Omental fat pad (tissue), 4 donors: ENCODE measurements around the gene ATG7. TPM values are rescaled to one million over a fixed set of nuclear protein-coding genes. Genes with fewer than 3 reads are reported as not detected.

Experiments used
- ATAC-seq: fragments of 150-250 bp; one replicate; pipeline ENCODE4 v1.9.1; 2016; ENCODE audit warnings: mild to moderate bottlenecking, moderate library complexity; ENCODE audit not compliant: low FRiP score
- DNase-seq: peaks from one replicate; pipeline ENCODE4 v3.0.0-alpha.2; 2019; ENCODE audit warnings: low spot score
- total RNA-seq, 4 donors: library from RNA; depleted of rRNA; stranded (reverse); fragments of >200 nt; gene quantifications; one replicate each; pipeline ENCODE4 v1.1.0, GENCODE V29; 2016
- TF ChIP-seq, protein P1 (sequence below), 3 donors: fragments of 450-650 bp; IDR thresholded peaks; one replicate each; pipeline ENCODE4 v1.5.1; 2016 to 2017; ENCODE audit warnings: antibody characterized with exemption in 3 of 3, mild to moderate bottlenecking in 3 of 3, moderate library complexity in 2 of 3

The ATG7 gene
- total RNA-seq, 4 donors from 2014 or later: 62.9 to 96.7 (median 76.2) TPM

DNA sequence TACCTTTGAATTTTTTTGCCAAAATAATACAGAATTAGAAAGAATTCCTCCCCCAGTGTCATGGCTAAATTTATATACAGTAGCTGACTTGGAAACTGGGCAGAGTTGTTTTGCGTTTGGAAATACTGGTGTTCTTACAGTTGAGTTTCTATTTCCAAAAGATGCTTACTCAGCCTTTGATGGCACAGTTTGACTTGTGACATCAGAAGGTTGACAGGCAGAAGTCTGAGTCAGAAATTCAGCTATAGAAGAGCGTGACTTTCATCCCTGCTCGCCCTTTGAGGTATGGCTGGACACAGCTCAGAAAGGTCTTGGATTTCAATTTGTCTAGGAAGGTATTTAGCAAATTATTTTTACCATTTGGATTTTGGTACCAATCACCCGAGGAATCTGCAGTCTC, 195.7 kb downstream of the ATG7 start:
- ATAC-seq (no peak), DNase-seq (no peak)
- TF ChIP-seq, protein P1, sequence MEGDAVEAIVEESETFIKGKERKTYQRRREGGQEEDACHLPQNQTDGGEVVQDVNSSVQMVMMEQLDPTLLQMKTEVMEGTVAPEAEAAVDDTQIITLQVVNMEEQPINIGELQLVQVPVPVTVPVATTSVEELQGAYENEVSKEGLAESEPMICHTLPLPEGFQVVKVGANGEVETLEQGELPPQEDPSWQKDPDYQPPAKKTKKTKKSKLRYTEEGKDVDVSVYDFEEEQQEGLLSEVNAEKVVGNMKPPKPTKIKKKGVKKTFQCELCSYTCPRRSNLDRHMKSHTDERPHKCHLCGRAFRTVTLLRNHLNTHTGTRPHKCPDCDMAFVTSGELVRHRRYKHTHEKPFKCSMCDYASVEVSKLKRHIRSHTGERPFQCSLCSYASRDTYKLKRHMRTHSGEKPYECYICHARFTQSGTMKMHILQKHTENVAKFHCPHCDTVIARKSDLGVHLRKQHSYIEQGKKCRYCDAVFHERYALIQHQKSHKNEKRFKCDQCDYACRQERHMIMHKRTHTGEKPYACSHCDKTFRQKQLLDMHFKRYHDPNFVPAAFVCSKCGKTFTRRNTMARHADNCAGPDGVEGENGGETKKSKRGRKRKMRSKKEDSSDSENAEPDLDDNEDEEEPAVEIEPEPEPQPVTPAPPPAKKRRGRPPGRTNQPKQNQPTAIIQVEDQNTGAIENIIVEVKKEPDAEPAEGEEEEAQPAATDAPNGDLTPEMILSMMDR (IDR thresholded peaks at IDR 0.05): no peak

DNA sequence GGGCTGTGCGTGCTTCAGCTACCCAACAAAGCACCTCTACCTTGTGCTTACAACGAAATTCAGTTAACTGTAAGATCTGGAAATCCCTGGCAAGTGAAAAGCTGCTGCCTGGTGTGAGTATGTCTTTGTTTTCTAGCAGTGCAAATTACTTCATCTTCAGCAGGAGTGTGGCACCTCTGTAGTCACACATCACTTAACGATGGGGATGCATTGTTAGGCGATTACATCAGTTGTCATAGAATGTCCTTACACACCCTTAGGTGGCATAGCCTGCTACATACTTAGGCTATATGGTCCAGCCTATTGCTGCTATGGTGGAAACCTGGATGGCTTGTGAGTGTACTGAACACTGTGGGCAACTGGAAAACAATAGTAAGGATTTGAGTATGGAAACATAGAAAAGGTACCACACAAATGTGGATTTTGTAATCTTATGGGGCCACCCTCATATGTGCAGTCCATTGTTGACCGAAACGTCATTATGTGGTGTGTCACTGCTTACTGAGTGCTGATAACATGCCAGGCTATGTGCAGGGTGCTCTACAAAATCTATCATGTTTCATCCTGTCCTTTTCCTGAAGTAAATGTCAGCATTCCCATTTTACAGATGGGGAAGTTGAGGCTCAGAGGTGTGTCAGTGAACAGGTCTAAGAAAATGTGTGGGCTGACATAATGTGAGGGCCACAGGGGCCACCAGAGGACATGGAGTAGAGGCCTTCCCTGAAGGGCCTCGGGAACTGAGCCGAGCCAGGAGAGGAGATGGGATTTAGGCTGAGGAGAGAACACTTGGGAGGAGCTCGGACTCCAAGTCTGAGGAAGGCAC, 198.0 kb downstream of the ATG7 start:
- ATAC-seq (no peak), DNase-seq (no peak)
- TF ChIP-seq, protein P1 (IDR thresholded peaks at IDR 0.05): no peak

DNA sequence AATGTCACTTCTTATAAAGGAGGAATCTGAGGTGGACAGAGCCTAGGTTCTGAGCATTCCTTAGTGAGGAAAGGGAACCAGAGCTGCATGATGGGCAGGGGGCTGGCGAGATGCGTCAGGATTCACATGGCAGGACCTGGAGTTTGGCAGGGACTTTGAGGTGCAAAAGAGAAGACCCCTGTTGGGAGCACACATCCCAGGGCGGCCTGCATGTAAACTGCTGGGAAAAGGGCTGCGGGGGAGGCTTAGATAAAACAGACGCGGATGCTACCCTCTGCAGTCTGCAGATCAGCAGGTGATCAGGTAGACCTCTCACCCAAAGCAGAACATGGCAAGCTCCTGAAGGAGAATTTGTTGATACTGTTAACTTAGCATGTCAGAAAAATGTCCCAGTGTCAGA, 203.1 kb downstream of the ATG7 start:
- no peak for DNase-seq
- ATAC-seq: no peak
- TF ChIP-seq, protein P1 (IDR thresholded peaks at IDR 0.05): no peak

DNA sequence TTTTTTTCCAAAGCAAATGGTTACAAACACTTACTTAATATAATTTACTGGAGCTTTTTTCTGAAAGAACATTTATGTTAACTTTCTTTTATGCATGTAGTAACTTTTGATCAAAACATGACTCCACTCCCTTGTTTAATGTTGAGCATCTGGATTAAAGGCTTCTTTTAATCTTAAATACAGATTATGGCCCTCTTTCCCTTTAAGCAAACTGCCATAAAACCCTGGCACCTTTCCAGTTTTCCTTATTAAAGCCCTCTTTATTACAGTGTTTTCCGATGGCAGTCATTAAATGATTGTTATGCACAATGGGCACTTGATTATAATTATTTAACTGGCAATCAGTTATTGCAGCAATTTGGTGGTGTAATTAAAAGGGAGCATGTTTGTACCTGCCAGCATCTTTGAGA, 204.5 kb downstream of the ATG7 start:
- TF ChIP-seq, protein P1 (IDR thresholded peaks at IDR 0.05): no peak
- DNase-seq (no peak), ATAC-seq (no peak)

DNA sequence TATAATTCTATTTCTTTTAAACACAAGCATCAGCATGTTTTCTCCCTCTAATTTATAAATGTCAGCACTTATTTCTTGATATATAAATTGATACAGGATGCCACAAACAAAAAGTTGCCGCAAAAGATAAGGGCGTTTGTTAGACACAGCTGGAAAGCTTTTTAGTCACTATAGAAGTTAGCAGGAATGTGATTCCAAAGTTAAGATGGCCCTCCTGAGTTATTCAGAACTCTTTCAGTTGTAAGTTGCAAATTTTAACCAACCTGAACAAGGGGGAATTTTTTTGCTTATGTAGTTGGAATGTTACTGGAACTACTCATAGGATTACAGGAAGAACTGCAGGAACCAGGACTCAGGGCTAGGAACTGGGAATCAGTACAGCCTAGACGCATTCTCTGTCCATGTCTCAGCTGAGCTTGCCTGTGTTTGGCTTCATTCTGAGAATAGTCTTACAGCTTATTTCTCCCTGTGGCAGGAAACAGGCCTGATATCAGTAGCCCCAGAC, 205.3 kb downstream of the ATG7 start:
- ATAC-seq (peak; percentile 85), DNase-seq (no peak)
- TF ChIP-seq, protein P1 (IDR thresholded peaks at IDR 0.05): no peak

DNA sequence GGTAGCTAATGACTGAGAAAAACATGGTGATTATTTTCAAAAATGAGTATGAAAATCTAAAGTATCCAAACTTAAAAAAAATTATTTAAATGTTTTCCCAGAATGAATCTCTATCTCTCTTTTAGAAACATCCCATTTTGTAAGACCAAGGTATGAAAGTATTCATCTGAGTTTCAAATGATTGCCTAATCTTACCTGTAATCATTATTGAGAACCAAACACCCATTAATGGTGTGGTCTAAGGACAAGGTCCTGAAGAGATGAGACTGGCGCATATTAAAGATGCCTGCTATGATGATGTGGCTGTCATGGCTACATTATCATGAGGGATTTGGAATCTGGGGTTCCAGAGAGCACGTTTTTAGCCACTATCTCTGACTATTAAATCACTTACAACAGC, 206.0 kb downstream of the ATG7 start:
- no peak for ATAC-seq
- TF ChIP-seq, protein P1 (IDR thresholded peaks at IDR 0.05): no peak
- no peak for DNase-seq

DNA sequence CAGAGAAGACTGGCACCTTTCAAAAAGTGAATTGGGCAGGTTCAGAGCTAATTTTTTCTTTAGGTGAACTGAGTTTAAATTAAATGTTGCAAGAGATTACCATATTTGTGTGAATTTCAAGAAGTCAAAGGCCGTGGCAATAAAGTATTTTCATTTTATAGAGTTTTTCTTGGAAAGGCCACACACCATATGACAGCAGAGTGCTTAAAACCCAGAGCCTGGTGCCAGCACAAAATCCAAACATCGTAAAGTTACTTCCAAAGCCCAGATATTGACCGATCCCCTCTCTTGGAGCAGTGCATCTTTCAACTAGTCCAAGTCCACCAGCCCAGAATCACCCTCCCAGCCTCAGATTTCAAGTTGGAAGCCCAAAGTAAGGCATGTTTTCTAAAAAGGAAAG, 207.0 kb downstream of the ATG7 start:
- ATAC-seq: no peak
- no peak for DNase-seq
- TF ChIP-seq, protein P1 (IDR thresholded peaks at IDR 0.05): no peak
